ENCODE results near the gene METTL15.
"Not testable (repeated sequence)": the region's sequence is repeated elsewhere in the genome, so short reads cannot be mapped to it uniquely, and the experiment has no call there.

The METTL15 gene

DNA sequence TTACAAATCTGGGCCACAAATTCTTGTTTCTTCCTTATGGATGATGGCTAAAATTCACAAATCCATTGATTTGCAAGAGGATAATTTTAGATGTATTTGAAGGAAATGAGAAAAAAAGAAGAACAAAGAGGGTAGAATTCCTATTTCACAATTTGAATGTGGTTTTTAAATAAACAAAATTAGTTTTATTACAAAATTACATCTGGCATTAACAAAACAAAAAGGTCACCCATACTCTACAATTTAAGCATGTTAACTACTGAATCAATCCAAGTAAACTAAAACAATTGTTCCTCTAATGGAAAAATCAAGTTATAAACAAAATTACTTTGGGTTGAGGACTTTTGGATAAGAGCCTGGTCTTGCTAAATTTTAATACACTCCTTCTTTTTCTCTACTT, 242.0 kb downstream of the METTL15 start:
- no peak for TF ChIP-seq CTCF (IDR thresholded peaks at IDR 0.05; ENCODE audit: low read depth, low read length)
- H3K4me3 ChIP-seq (ENCODE audit: low read depth, low read length): no peak overlapping the region

- H3K4me3 ChIP-seq (ENCODE audit: low read depth, low read length): no peak overlapping the region
- no peak for TF ChIP-seq CTCF (IDR thresholded peaks at IDR 0.05; ENCODE audit: low read depth, low read length)
Observed at GRCh38 chr11:28353991-28354390, 245.8 kb downstream of the METTL15 start.

DNA sequence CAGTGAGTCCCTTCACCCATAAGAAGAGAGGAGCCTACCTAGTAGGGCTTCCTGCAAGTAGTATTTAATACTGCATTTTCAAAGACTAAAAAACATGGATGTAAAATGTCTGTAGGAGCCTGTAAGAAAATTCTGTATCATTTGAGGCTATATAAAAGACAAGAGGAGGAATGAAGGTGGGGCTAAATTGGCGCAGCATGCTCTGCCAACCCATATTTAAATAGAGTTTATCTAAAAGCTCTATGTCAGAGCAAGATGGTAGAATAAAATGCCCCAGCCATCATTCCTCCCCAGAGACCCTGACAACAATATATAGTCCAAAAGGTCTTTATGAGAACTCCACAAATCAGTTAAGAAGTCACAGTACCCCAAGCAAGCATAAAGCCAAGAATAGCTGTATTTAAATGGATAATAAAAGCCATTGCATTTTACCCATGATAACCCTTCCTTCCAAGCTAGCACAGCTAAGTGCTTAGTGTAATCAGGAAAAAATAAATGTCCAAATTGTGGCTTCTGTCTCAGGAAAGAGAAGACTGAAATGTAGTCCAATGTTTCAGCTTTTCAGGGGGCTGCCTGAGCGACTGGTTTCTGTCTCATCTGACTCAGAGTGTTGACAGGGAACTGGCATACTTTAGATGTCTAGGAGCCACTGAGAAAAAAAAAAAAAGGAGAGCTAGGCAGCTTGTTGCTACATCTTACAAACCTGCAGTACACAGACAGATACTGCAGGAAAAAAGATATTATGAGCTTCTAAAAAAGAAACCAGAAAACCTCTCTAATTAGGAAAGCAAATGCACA, 258.6 kb downstream of the METTL15 start:
- H3K4me3 ChIP-seq (ENCODE audit: low read depth, low read length): no peak overlapping the region
- TF ChIP-seq CTCF (IDR thresholded peaks at IDR 0.05; ENCODE audit: low read depth, low read length): no peak

DNA sequence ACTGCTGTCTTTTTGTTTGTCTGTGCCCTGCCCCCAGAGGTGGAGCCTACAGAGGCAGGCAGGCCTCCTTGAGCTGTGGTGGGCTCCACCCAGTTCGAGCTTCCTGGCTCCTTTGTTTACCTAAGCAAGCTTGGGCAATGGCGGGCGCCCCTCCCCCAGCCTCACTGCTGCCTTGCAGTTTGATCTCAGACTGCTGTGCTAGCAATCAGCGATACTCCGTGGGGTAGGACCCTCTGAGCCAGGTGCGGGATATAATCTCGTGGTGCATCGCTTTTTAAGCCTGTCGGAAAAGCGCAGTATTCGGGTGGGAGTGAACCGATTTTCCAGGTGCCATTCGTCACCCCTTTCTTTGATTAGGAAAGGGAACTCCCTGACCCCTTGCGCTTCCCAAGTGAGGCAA, 269.9 kb downstream of the METTL15 start:
- not testable (repeated sequence) for H3K4me3 ChIP-seq (ENCODE audit: low read depth, low read length)

Measured in WI38 (cell line).